Measurements from ENCODE around the gene HAS3.

The HAS3 gene

DNA sequence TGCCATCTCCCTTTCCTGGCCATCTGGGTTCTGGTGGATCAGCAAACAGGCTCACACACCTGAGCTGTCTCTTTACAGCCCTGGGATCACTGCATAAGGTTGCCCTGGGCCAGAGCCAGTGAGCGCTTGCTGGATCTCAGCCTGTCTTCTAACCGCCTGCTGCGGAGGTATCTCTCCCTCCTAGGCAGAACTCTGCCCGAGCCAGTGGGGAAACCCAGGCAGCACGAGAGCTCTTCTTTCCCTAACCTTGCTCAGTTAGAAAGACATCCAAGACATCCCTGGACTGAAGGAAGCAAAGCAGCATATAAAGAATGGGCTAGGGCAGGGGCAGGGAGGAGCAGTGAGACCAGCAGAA, 6.4 kb downstream of the HAS3 start:
- TF ChIP-seq, protein P1, sequence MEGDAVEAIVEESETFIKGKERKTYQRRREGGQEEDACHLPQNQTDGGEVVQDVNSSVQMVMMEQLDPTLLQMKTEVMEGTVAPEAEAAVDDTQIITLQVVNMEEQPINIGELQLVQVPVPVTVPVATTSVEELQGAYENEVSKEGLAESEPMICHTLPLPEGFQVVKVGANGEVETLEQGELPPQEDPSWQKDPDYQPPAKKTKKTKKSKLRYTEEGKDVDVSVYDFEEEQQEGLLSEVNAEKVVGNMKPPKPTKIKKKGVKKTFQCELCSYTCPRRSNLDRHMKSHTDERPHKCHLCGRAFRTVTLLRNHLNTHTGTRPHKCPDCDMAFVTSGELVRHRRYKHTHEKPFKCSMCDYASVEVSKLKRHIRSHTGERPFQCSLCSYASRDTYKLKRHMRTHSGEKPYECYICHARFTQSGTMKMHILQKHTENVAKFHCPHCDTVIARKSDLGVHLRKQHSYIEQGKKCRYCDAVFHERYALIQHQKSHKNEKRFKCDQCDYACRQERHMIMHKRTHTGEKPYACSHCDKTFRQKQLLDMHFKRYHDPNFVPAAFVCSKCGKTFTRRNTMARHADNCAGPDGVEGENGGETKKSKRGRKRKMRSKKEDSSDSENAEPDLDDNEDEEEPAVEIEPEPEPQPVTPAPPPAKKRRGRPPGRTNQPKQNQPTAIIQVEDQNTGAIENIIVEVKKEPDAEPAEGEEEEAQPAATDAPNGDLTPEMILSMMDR (IDR thresholded peaks at IDR 0.05; ENCODE audit: insufficient read depth, low read depth, low read length, missing control alignments) = no peak
- no peak for DNase-seq (ENCODE audit: low read depth)
- H3K4me3 ChIP-seq (ENCODE audit: low read depth, low read length) = no peak overlapping the region

DNA sequence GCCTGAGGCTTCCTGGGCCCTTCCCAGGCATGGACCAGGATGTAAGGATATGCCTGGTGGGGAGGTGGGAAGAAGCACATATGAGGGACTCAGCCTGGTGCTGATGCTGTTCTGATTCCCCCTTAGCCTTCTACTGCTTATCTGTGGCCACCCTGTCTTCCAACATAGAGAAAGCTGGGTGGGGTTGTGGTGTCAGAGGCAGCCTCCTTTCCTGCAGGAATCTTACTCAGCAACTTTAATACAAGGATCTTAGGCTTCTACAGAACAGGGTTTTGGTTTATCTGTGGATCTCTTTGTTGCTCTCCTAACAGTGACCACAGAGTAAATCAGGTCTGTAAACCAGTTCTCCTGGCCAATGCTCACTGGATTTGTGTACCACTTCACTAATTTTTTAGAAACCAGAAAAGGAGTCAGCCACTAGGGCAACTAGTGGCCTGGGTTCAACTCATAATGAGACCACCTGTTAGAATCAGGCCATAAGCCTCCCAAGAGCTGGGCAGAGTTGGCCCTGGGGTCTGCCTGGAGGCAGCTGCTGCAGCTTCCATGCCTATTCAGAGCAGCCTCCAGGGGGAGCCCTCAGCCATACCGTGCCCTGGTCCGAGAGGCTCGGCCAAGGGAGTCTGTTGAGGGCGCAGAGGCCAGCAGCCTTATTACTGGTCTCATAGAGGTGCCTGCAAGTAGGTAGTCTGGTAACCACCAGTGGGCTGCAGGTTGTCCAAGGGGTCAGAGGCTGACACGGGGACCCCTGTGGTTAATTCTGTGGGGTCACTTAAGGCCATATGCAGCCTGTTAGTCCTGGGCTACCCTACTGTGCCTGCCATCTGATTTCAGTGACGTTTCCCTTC, 7.1 kb downstream of the HAS3 start:
- DNase-seq (ENCODE audit: low read depth) = peak; percentile 61
- TF ChIP-seq, protein P1 (IDR thresholded peaks at IDR 0.05; ENCODE audit: insufficient read depth, low read depth, low read length, missing control alignments) = peak; percentile 78
- no peak overlapping the region for H3K4me3 ChIP-seq (ENCODE audit: low read depth, low read length)

DNA sequence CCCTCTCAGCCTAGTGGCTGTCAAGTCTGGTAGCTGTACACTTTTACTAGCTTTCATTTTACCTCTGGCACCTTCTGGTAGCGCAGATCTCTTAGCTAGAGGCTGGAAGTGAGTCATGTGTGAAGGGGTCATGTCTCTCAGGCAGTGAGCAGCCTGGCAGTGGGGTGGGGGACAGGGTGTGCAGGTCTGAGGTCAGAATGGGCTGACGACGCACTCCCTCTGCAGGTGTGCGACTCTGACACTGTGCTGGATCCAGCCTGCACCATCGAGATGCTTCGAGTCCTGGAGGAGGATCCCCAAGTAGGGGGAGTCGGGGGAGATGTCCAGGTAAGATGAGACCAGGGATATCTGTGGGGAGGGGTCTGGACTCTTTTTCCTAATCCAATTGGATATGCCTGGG, 7.8 kb downstream of the HAS3 start:
- TF ChIP-seq, protein P1 (IDR thresholded peaks at IDR 0.05; ENCODE audit: insufficient read depth, low read depth, low read length, missing control alignments) = no peak
- no peak overlapping the region for H3K4me3 ChIP-seq (ENCODE audit: low read depth, low read length)
- no peak for DNase-seq (ENCODE audit: low read depth)

- no peak overlapping the region for H3K4me3 ChIP-seq (ENCODE audit: low read depth, low read length)
- TF ChIP-seq, protein P1 (IDR thresholded peaks at IDR 0.05; ENCODE audit: insufficient read depth, low read depth, low read length, missing control alignments) = no peak
- DNase-seq (ENCODE audit: low read depth) = no peak
Observed at GRCh38 chr16:69114346-69114975, 9.0 kb downstream of the HAS3 start.

GRCh38 chr16:69114976-69115355, 9.5 kb downstream of the HAS3 start:
- no peak overlapping the region for H3K4me3 ChIP-seq (ENCODE audit: low read depth, low read length)
- no peak for DNase-seq (ENCODE audit: low read depth)
- TF ChIP-seq, protein P1 (IDR thresholded peaks at IDR 0.05; ENCODE audit: insufficient read depth, low read depth, low read length, missing control alignments) = no peak

DNA sequence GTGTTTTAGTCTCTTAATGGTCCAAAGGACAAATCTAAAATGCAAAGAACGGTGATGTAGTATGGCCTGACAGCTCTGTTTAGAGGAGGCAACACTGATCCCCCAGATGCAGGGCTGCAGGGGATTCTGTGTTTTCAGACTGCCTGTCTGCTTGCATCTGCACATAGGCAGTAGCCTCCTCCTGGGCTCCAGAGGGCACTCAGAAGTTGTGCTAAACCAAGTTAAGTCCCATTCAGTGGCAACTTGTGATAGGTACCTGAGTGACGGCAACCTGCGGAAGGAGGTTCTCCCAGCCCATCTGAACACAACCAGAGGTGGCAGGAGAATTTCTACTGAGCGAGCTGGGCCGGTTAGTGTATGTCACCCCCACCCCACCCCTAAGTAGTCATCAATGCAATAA, 9.9 kb downstream of the HAS3 start:
- TF ChIP-seq, protein P1 (IDR thresholded peaks at IDR 0.05; ENCODE audit: insufficient read depth, low read depth, low read length, missing control alignments) = no peak
- H3K4me3 ChIP-seq (ENCODE audit: low read depth, low read length) = no peak overlapping the region
- no peak for DNase-seq (ENCODE audit: low read depth)

All from GM12865 (cell line).